Spleen (tissue), 11 donors: ENCODE results near the gene NAALADL1. TPM values are rescaled to one million over a fixed set of nuclear protein-coding genes. Genes with fewer than 3 reads are reported as not detected.

Source experiments
- DNase-seq: peaks from one replicate; pipeline ENCODE4 v3.0.0-alpha.2; 2020
- H3K27ac ChIP-seq, 8 donors: fragments of 200-600 bp; sonication (generic) in 7 of 8; 1 replicate in 4 of 8; 2 replicates in 4 of 8; pipeline versions ENCODE4 v1.5.0 to v1.8.0; 2016 to 2021; ENCODE audit warnings: inconsistent platforms in 4 of 8, mild to moderate bottlenecking in 4 of 8, moderate library complexity in 1 of 8
- H3K27me3 ChIP-seq, 7 donors: fragments of 200-600 bp; sonication (generic) in 6 of 7; replicated peaks in 1 of 7; 1 replicate in 4 of 7; 2 replicates in 3 of 7; pipeline versions ENCODE4 v1.5.0 to v1.8.0; 2016 to 2021; ENCODE audit warnings: inconsistent platforms in 3 of 7, mild to moderate bottlenecking in 1 of 7
- H3K36me3 ChIP-seq, 6 donors: fragments of 200-600 bp; sonication (generic) in 5 of 6; 1 replicate in 4 of 6; 2 replicates in 2 of 6; pipeline versions ENCODE4 v1.5.0 to v1.8.0; 2016 to 2021; ENCODE audit warnings: inconsistent platforms in 2 of 6
- H3K4me1 ChIP-seq, 6 donors: fragments of 200-600 bp; sonication (generic) in 5 of 6; 1 replicate in 3 of 6; 2 replicates in 3 of 6; pipeline versions ENCODE4 v1.5.0 to v1.8.0; 2016 to 2021; ENCODE audit warnings: inconsistent platforms in 3 of 6
- H3K4me3 ChIP-seq, 8 donors: fragments of 200-600 bp; sonication (generic) in 7 of 8; 1 replicate in 4 of 8; 2 replicates in 4 of 8; pipeline versions ENCODE4 v1.5.0 to v1.8.0; 2016 to 2021; ENCODE audit warnings: inconsistent platforms in 4 of 8, mild to moderate bottlenecking in 4 of 8, moderate library complexity in 2 of 8
- H3K9me3 ChIP-seq, 8 donors: fragments of 200-600 bp; sonication (generic) in 7 of 8; 1 replicate in 4 of 8; 2 replicates in 4 of 8; pipeline versions ENCODE4 v1.5.0 to v1.8.0; 2016 to 2021; ENCODE audit warnings: inconsistent platforms in 4 of 8
- CTCF ChIP-seq, 11 experiments: fragments of 200-600 bp in 7 of 11; fragments of 450-650 bp in 4 of 11; sonication (generic) in 4 of 11; IDR thresholded peaks in 8 of 11; conservative IDR thresholded peaks in 3 of 11; 1 replicate in 7 of 11; 2 replicates in 4 of 11; pipeline versions ENCODE4 v1.4.0 to v1.8.0; 2016 to 2021; ENCODE audit warnings: antibody characterized with exemption in 11 of 11, inconsistent platforms in 4 of 11, mild to moderate bottlenecking in 1 of 11
- POLR2A ChIP-seq, 3 donors: fragments of 450-650 bp; IDR thresholded peaks; one replicate each; pipeline ENCODE4 v1.5.1; 2017; ENCODE audit warnings: antibody characterized with exemption in 3 of 3, mild to moderate bottlenecking in 1 of 3
- POLR2AphosphoS5 ChIP-seq, 3 donors: sonication (generic); formaldehyde crosslinking; IDR thresholded peaks; one replicate each; pipeline ENCODE4 v1.5.1; 2017; ENCODE audit warnings: antibody characterized with exemption in 3 of 3
- WGBS, 5 donors: extraction: QIAGEN DNeasy Blood & Tissue Kit in 3 of 5; methylation state at CpG; one replicate each; pipeline versions ENCODE4 v1.1.5 to v1.1.7; 2013 to 2018; 5-methylcytosine and 5-hydroxymethylcytosine counted together
- intact Hi-C: fragments of 100-400 bp; cut with DNase I; formaldehyde crosslinking; loops from one replicate; pipeline ENCODE4 v1.15.0; 2023; ENCODE audit warnings: low total_unique reads
- polyA plus RNA-seq, 3 donors: library from polyadenylated mRNA; stranded (reverse); fragments of 200-250 nt; gene quantifications; one replicate each; pipeline ENCODE4 v1.2.1, GENCODE V29; 2013
- total RNA-seq, 7 donors: library from RNA; depleted of rRNA in 3 of 7; stranded (reverse); fragments of >200 nt in 3 of 7; fragmentation: NEBNext Ultra II Directional in 4 of 7; extraction: Animal tissue kit (Norgen Biotek cat#: 25700) in 4 of 7; gene quantifications; one replicate each; pipeline versions ENCODE4 v1.1.0 to v1.2.1, GENCODE V29; 2016 to 2021
- donor health status: healthy with polysubstance abuse.
- donor health status: DM: no; HTN: no; CAD: no; lungs with moderate emphysema.
- donor health status: DM: no; HTN: no; CAD: no.
- donor health status: Bipolar disorder and iron deficiency.
- donor health status: healthy.
- donor health status: DM: no; HTN: no; CAD: no.
- donor health status: DM: yes; HTN: yes; CAD: no.

NAALADL1 gene
- total and polyA plus RNA-seq, 10 donors: 13.0 to 45.2 (median 20.8) TPM

- no peak overlapping the region for H3K4me3 ChIP-seq
- no peaks in the 10 kb centered on the region for H3K27me3 ChIP-seq
- TF ChIP-seq POLR2A (IDR thresholded peaks at IDR 0.05) (no peak), CTCF (IDR thresholded peaks at IDR 0.05 in 8 of 11, conservative IDR thresholded peaks at IDR 0.05 in 3 of 11) (no peak), POLR2AphosphoS5 (IDR thresholded peaks at IDR 0.05) (no peak)
- DNase-seq: no peak
- peak overlapping the region in 7 of 8 donors; percentile 33 to 76 (median 57) for H3K27ac ChIP-seq
- peaks cover 0 to 92% (median 25%) of the 10 kb centered on the region in 6 donors for H3K36me3 ChIP-seq
- intact Hi-C loops: no loop called here
- H3K4me1 ChIP-seq: peaks cover 0 to 31% (median 1%) of the 10 kb centered on the region in 6 donors
- no peaks in the 10 kb centered on the region for H3K9me3 ChIP-seq
Observed at GRCh38 chr11:65103476-65103875, 45.1 kb upstream of the NAALADL1 start.

- 95 to 98% (median 96%) methylated on average over 8 of the region's 8 CpGs for WGBS, 5 donors
Observed at GRCh38 chr11:65102142-65103095, 44.1 kb upstream of the NAALADL1 start.

GRCh38 chr11:65100674-65101350 is 42.5 kb upstream of the NAALADL1 start:
- WGBS, 5 donors: 91 to 95% (median 93%) methylated on average over 6 of the region's 6 CpGs
- Histone ChIP-seq H3K36me3 (peaks cover 0 to 83% (median 17%) of the 10 kb centered on the region in 6 donors), H3K4me1 (peaks cover 13 to 54% (median 21%) of the 10 kb centered on the region in 6 donors), H3K9me3 (no peaks in the 10 kb centered on the region), H3K27me3 (no peaks in the 10 kb centered on the region), H3K27ac (no peak overlapping the region), H3K4me3 (no peak overlapping the region)
- TF ChIP-seq CTCF (IDR thresholded peaks at IDR 0.05 in 8 of 11, conservative IDR thresholded peaks at IDR 0.05 in 3 of 11) (no peak), POLR2A (IDR thresholded peaks at IDR 0.05) (no peak), POLR2AphosphoS5 (IDR thresholded peaks at IDR 0.05) (no peak)
- intact Hi-C loops: no loop called here
- DNase-seq: no peak

More at GRCh38 chr11:65102142-65103095, 44.1 kb upstream of the NAALADL1 start:
- DNase-seq: no peak
- H3K4me1 ChIP-seq: peaks cover 3 to 42% (median 10%) of the 10 kb centered on the region in 6 donors
- H3K4me3 ChIP-seq: no peak overlapping the region
- no peaks in the 10 kb centered on the region for H3K27me3 ChIP-seq
- peaks cover 0 to 92% (median 18%) of the 10 kb centered on the region in 6 donors for H3K36me3 ChIP-seq
- intact Hi-C loops: no loop called here
- no peaks in the 10 kb centered on the region for H3K9me3 ChIP-seq
- H3K27ac ChIP-seq: no peak overlapping the region
- TF ChIP-seq POLR2AphosphoS5 (IDR thresholded peaks at IDR 0.05): no peak
- no peak for TF ChIP-seq POLR2A (IDR thresholded peaks at IDR 0.05)
- no peak for TF ChIP-seq CTCF (IDR thresholded peaks at IDR 0.05 in 8 of 11, conservative IDR thresholded peaks at IDR 0.05 in 3 of 11)

- Histone ChIP-seq H3K4me1 (peaks cover 15 to 37% (median 23%) of the 10 kb centered on the region in 6 donors), H3K36me3 (peaks cover 0 to 47% (median 4%) of the 10 kb centered on the region in 6 donors), H3K9me3 (no peaks in the 10 kb centered on the region), H3K4me3 (peak overlapping the region; percentile 72 to 95 (median 90)), H3K27me3 (no peaks in the 10 kb centered on the region), H3K27ac (peak overlapping the region; percentile 73 to 96 (median 93))
- DNase-seq: no peak
- TF ChIP-seq POLR2AphosphoS5 (IDR thresholded peaks at IDR 0.05) (no peak), POLR2A (IDR thresholded peaks at IDR 0.05) (no peak), CTCF (IDR thresholded peaks at IDR 0.05 in 8 of 11, conservative IDR thresholded peaks at IDR 0.05 in 3 of 11) (no peak)
- intact Hi-C loops: no loop called here
- WGBS, 5 donors: 53 to 62% (median 57%) methylated on average over 8 of the region's 8 CpGs
Observed at GRCh38 chr11:65096926-65097325, 38.6 kb upstream of the NAALADL1 start.
